ENCODE data around the gene TACC3.
A peak's percentile ranks its signal among the peaks of the same experiment; 100 is the strongest.

TACC3 gene

GRCh38 chr4:1778642-1779392, 57.5 kb downstream of the TACC3 start:
- DNase-seq: no peak

GRCh38 chr4:1779588-1780382, 58.5 kb downstream of the TACC3 start:
- no peak for DNase-seq

- DNase-seq: no peak
Measured at GRCh38 chr4:1780435-1780834, 59.1 kb downstream of the TACC3 start.

- no peak for DNase-seq
Measured at GRCh38 chr4:1783015-1783414, 61.7 kb downstream of the TACC3 start.

DNA sequence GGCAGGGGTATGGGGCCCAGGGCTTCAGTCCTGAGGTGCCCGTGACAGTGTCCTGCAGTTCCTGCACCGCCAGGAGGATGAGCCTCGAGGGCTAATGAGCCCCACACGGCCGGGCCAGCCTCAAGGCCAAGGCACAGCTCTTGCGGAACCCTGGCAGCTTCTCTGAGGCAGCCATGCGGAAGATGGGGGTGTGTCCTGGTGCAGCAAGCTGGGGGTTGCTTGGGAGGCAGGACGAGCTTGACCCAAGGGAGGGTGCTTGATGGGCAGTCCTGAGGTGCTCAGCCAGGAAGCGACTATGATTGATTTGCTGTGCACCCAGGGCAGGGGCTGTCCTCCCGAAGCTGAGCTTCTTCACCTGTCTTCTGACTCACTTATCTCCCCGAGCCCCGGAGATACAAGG, 62.6 kb downstream of the TACC3 start:
- DNase-seq: no peak

- no peak for DNase-seq
Measured at GRCh38 chr4:1784395-1784788, 63.1 kb downstream of the TACC3 start.

GRCh38 chr4:1784789-1785591, 63.7 kb downstream of the TACC3 start:
- DNase-seq: no peak

DNA sequence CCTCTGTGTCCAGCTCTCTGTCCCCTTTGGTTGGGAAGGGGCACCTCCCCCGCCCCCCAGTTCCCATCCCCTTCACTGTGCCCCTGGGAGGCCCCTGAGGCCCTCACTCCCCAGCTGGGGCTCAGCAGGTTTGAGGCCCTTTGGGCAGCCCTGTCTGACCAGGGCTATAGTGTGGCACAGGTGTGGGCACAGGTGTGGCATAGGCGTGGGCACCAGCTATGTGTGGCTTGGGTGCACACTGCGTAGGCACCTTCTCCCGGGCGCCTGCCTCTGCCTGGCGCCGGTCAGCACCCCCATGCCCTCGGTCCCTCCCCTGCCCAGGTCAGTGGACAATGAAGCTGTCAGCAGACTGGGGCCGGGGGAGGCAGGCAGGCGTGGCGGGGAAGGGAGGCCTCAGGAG, 64.3 kb downstream of the TACC3 start:
- no peak for DNase-seq

- no peak for DNase-seq
Measured at GRCh38 chr4:1786544-1787362, 65.4 kb downstream of the TACC3 start.

GRCh38 chr4:1787411-1788077, 66.2 kb downstream of the TACC3 start:
- no peak for DNase-seq

DNA sequence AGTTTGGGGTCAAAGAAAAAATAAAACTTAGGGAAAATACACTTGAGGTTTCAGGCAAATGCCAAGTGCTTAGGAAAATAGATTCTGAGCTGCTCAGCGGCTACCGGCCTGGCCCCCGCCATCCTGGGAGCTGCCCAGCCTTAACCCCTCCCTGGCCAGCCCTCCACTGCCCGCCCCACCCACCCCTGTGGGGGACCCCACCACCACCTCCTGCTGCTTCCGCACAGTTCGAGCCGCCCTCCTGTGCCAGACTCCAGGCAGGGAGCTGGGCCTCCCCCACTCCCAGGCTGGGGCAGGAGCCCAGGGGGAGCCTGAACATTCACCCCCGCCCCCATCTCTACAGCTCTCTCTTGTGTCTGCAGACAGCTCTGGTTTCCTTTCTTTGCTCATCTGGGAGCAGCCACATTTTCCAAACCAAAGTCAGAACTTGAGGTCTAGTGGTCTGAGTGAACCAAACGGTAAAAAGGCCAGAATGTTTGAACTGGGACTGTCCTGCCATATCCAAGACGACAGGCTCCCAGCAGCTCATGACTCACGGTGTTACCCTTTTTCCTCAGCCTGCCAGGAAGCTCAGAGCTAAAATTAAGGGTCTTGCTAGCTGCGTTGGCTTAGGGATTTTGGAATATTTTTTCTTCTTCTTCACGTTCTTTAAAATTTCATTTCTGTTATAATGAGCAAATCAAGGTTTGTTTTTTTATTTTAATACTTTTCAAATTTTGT, 67.1 kb downstream of the TACC3 start:
- DNase-seq: no peak

GRCh38 chr4:1789552-1789951, 68.2 kb downstream of the TACC3 start:
- no peak for DNase-seq

GRCh38 chr4:1790005-1790404, 68.7 kb downstream of the TACC3 start:
- DNase-seq: no peak

DNA sequence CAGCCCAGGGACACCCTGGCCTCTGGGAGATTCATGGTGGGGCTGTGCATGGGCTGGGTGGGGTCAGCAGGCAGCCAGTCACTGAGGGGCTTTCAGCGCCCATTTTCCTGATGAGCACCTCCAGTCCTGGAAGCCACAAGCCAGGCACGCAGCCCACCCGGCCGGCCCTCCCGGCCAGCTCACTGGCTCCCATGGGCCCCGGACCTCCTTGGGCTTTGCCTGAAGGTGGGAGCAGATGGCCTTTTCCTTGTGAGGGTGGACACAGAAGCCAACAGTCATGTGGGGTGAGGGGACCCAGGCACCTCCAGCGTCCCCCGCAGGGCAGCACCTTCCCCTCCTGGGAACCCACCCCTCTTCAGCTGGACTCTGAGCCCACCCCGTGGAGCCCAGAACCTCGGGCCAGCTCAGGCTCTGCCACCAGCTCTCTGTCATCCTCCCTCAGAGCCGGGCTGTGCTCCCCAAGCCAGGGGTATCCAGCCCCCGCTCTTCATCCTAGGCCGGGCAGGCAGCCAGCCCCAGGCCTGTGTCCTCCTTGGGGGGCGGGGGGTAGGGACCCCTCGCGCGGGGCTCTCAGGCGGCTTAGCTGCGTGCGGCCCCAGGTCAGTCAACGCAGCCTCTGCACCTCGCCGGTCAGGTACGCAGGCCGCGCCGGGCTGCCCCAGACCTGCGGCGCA, 71.0 kb downstream of the TACC3 start:
- no peak for DNase-seq

GRCh38 chr4:1792832-1793495, 71.6 kb downstream of the TACC3 start, which contains the start of gene FGFR3:
TSS of gene FGFR3 (plus strand) at chr4:1793293. CDS start at chr4:1793935, 642 bp downstream.
- DNase-seq: peak; percentile 11

GRCh38 chr4:1793496-1793840, 72.1 kb downstream of the TACC3 start:
- peak; percentile 10 for DNase-seq

GRCh38 chr4:1793940-1794808, 72.9 kb downstream of the TACC3 start:
- no peak for DNase-seq

Data from fibroblast of upper back skin (primary cell).